H1 (cell line): ENCODE results near the gene GALNT13. TPM values are rescaled to one million over a fixed set of nuclear protein-coding genes. Genes with fewer than 3 reads are reported as not detected.

Experiments
- CHD7 ChIP-seq: fragments of 300-600 bp; sonication (generic); IDR thresholded peaks from 2 replicates; pipeline ENCODE4 v1.7.1; 2012; ENCODE audit warnings: low read length, moderate library complexity, mild to moderate bottlenecking, inconsistent platforms; ENCODE audit not compliant: insufficient replicate concordance
- E2F6 ChIP-seq: IDR thresholded peaks from 2 replicates; pipeline ENCODE4 v1.6.1; 2012; ENCODE audit warnings: inconsistent platforms
- GABPA ChIP-seq: IDR thresholded peaks from 2 replicates; pipeline ENCODE4 v1.6.1; 2011; ENCODE audit warnings: mild to moderate bottlenecking, low read length, moderate library complexity, borderline replicate concordance; ENCODE audit not compliant: insufficient read depth
- MAFK ChIP-seq: IDR thresholded peaks from 2 replicates; pipeline ENCODE4 v1.6.1; 2012; ENCODE audit warnings: low read depth, mild to moderate bottlenecking, improper control_type of control experiment, low read length
- RNF2 ChIP-seq: fragments of 200-900, 300-1000 bp; sonication (generic); IDR thresholded peaks from 2 replicates; pipeline ENCODE4 v1.7.1; 2016; ENCODE audit warnings: borderline replicate concordance, low read depth, mild to moderate bottlenecking, antibody characterized with exemption, low read length; ENCODE audit not compliant: poor library complexity, severe bottlenecking; ENCODE audit errors: missing control alignments
- USF2 ChIP-seq: IDR thresholded peaks from 2 replicates; pipeline ENCODE4 v1.6.1; 2011; ENCODE audit warnings: low read length, improper control_type of control experiment
- polyA plus RNA-seq, 7 experiments: library from polyadenylated mRNA; depleted of rRNA in 3 of 7; stranded (reverse) in 5 of 7; unstranded in 2 of 7; fragments of >200 nt in 5 of 7; fragments of 200-250 nt in 2 of 7; gene quantifications; 1 replicate in 5 of 7; 2 replicates in 1 of 7; 4 replicates in 1 of 7; pipeline versions ENCODE4 v1.2.1 to v1.2.3, GENCODE V29; 2011 to 2013; ENCODE audit warnings: missing spikeins in 2 of 7, mixed read lengths in 2 of 7
- total RNA-seq: library from RNA; stranded (reverse); fragmentation: NEBNext Ultra II Directional; extraction: Animal tissue kit (Norgen Biotek cat#: 25700); gene quantifications from 2 replicates; pipeline ENCODE4 v1.2.1, GENCODE V29; 2021

Gene GALNT13
- total and polyA plus RNA-seq, 2 of the 8 experiments (the other 6 are each of a cell fraction or from before 2014, with no cell fraction given) = 3.2 to 9.6 TPM

GRCh38 chr2:154428022-154428421, 556.3 kb downstream of the GALNT13 start (continued):
- no peak for TF ChIP-seq CHD7
- no peak for TF ChIP-seq GABPA
- no peak for TF ChIP-seq E2F6
- no peak for TF ChIP-seq MAFK
- TF ChIP-seq USF2 = no peak
- TF ChIP-seq RNF2 = no peak
- TF ChIP-seq, all 59 proteins: peak for 0
